Activated CD8-positive, alpha-beta T cell treated with anti-CD3 and anti-CD28 coated beads for 36 hours (primary cell): ENCODE results near the gene ATG2B. TPM values are rescaled to one million over a fixed set of nuclear protein-coding genes. Genes with fewer than 3 reads are reported as not detected.

Experiments used
- ATAC-seq: fragments of 200-7000 bp; cut with Tn5 transposase; one replicate; pipeline ENCODE4 v1.10.0; 2021; ENCODE audit warnings: mild to moderate bottlenecking, moderate library complexity
- CTCF ChIA-PET: fragments of 350-600 bp; sonication (Branson Sonifier 250); formaldehyde crosslinking; loops from one replicate; lab custom pipeline; 2021; ENCODE audit warnings: antibody characterized with exemption; lab: Charles Lee
- POLR2A ChIA-PET: fragments of 350-600 bp; sonication (Branson Sonifier 250); formaldehyde crosslinking; loops from one replicate; lab custom pipeline; 2021; ENCODE audit warnings: antibody characterized with exemption; lab: Charles Lee
- DNase-seq: peaks from one replicate; pipeline ENCODE4 v3.0.0-alpha.2; 2020
- H3K27ac Mint-ChIP-seq: one replicate; pipeline ENCODE4 v1.8.0; 2021; ENCODE audit warnings: mild to moderate bottlenecking, mixed read lengths
- H3K27me3 Mint-ChIP-seq: one replicate; pipeline ENCODE4 v1.8.0; 2021; ENCODE audit warnings: mixed read lengths
- H3K36me3 Mint-ChIP-seq: one replicate; pipeline ENCODE4 v1.8.0; 2021; ENCODE audit warnings: low read depth, mixed read lengths
- H3K4me1 Mint-ChIP-seq: one replicate; pipeline ENCODE4 v1.8.0; 2021; ENCODE audit warnings: low read depth, mixed read lengths
- H3K4me3 Mint-ChIP-seq: one replicate; pipeline ENCODE4 v1.8.0; 2021; ENCODE audit warnings: mild to moderate bottlenecking, moderate library complexity, mixed read lengths
- H3K9me3 Mint-ChIP-seq: one replicate; pipeline ENCODE4 v1.8.0; 2021; ENCODE audit warnings: mixed read lengths
- intact Hi-C: fragments of 100-400 bp; cut with micrococcal nuclease; formaldehyde crosslinking; loops from one replicate; pipeline ENCODE4 v1.10.0; 2022
- total RNA-seq, 2 experiments: library from RNA; stranded (reverse); gene quantifications; one replicate each; pipeline ENCODE4 v1.2.3, GENCODE V29; 2021
- TF ChIP-seq, protein P1 (sequence below): fragments of 200-600 bp; IDR thresholded peaks from one replicate; pipeline ENCODE4 v1.8.0; 2022; ENCODE audit warnings: antibody characterized with exemption, mild to moderate bottlenecking

Gene ATG2B
- total RNA-seq, 2 experiments from 2014 or later: 12.9 to 13.3 TPM

DNA sequence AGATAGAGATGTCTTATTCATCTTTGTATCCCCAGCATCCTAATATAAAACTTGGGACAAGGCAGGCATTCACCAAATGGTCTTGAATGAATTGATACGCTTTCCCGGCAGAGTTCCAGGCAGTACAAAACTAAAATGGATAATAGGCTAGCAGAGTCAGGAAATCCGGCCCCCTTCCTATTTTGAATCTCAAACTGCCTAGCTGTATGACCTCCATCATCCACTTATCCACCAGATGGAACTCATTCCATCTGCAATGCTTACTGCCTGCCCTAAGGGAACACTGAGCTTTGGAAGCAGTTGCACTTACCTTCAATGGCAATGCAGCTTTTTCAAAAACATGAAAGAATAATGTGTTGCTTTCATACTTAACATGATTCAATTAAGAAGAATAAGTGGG lies 63.7 kb downstream of the ATG2B start:
- no peak overlapping the region for H3K27ac Mint-ChIP-seq

DNA sequence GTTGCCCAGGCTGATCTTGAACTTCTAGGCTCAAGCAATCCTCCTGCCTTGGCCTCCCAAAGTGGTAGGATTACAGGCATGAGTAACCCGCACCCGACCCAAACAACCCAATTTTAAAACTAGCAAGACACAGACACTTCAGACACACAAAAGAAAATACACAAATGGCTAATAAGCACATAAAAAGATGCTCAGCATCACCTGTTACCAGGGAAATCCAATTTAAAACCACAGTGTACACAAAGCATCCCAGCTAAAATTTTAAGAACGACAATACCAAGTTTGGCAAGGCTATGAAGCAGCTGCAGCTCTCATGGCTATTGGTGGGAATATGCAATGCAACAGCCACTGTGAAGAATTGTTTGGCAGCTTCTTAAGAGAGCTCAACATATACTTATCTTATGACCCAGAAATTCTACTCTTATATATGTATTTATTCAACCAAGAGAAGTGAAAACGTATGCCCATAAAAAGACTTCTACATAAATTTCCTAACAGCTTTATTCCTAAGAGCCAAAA lies 65.1 kb downstream of the ATG2B start:
- no peaks in the 10 kb centered on the region for H3K4me1 Mint-ChIP-seq
- CTCF ChIA-PET: interaction anchor here (0.8 to 2.6 kb wide), 8 partner anchors 11 to 197 kb away, joined by 3 to 11 read pairs (median 3); no protein-coding TSS in a partner anchor
- no peaks in the 10 kb centered on the region for H3K9me3 Mint-ChIP-seq
- no peak overlapping the region for H3K4me3 Mint-ChIP-seq
- intact Hi-C loops: loop anchor here (2.0 kb wide), 1 partner anchor 127 kb away; no protein-coding TSS in a partner anchor
- no peak for ATAC-seq
- H3K36me3 Mint-ChIP-seq: no peaks in the 10 kb centered on the region
- POLR2A ChIA-PET: no interaction called here
- no peaks in the 10 kb centered on the region for H3K27me3 Mint-ChIP-seq
- no peak for DNase-seq
- TF ChIP-seq, protein P1, sequence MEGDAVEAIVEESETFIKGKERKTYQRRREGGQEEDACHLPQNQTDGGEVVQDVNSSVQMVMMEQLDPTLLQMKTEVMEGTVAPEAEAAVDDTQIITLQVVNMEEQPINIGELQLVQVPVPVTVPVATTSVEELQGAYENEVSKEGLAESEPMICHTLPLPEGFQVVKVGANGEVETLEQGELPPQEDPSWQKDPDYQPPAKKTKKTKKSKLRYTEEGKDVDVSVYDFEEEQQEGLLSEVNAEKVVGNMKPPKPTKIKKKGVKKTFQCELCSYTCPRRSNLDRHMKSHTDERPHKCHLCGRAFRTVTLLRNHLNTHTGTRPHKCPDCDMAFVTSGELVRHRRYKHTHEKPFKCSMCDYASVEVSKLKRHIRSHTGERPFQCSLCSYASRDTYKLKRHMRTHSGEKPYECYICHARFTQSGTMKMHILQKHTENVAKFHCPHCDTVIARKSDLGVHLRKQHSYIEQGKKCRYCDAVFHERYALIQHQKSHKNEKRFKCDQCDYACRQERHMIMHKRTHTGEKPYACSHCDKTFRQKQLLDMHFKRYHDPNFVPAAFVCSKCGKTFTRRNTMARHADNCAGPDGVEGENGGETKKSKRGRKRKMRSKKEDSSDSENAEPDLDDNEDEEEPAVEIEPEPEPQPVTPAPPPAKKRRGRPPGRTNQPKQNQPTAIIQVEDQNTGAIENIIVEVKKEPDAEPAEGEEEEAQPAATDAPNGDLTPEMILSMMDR: no peak
- H3K27ac Mint-ChIP-seq: no peak overlapping the region

More for the DNA sequence above, 63.7 kb downstream of the ATG2B start:
- H3K4me1 Mint-ChIP-seq: no peaks in the 10 kb centered on the region
- H3K27me3 Mint-ChIP-seq: no peaks in the 10 kb centered on the region
- intact Hi-C loops: no loop called here
- DNase-seq: no peak
- no peaks in the 10 kb centered on the region for H3K36me3 Mint-ChIP-seq
- CTCF ChIA-PET: interaction anchor here (1.2 to 1.8 kb wide), 3 partner anchors 23 to 201 kb away, joined by 3 to 5 read pairs (median 4); no protein-coding TSS in a partner anchor
- no peak for ATAC-seq
- no peak overlapping the region for H3K4me3 Mint-ChIP-seq
- POLR2A ChIA-PET: no interaction called here
- H3K9me3 Mint-ChIP-seq: no peaks in the 10 kb centered on the region
- TF ChIP-seq, protein P1: no peak

DNA sequence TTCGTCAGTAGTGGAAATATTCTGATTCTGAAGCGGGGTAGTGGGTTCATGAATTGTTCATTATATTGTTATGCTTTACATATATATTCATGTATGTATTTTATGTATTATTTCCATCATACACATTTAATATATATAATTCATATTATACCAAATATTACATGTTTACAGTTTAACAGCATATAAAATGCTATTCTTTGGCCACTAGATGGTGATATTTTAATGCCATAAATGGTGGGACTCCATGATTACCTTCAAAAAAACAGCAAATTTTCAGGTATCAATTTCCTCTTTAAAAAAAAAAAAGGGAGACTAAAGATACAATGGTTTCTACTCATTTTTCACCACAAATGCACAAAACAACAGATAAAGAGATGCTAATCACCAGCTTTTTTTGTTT lies 66.1 kb downstream of the ATG2B start:
- DNase-seq: no peak
- Mint-ChIP-seq H3K27ac (no peak overlapping the region), H3K4me1 (no peaks in the 10 kb centered on the region), H3K9me3 (no peaks in the 10 kb centered on the region), H3K27me3 (no peaks in the 10 kb centered on the region), H3K36me3 (no peaks in the 10 kb centered on the region), H3K4me3 (no peak overlapping the region)
- ChIA-PET POLR2A (interaction anchor here (1.2 kb wide), 1 partner anchor 17 kb away, joined by 3 read pairs; no protein-coding TSS in a partner anchor), CTCF (interaction anchor here (0.9 to 2.6 kb wide), 7 partner anchors 12 to 121 kb away, joined by 3 to 11 read pairs (median 3); no protein-coding TSS in a partner anchor)
- ATAC-seq: no peak
- intact Hi-C loops: loop anchor here (2.0 kb wide), 1 partner anchor 128 kb away; no protein-coding TSS in a partner anchor
- TF ChIP-seq, protein P1: peak; percentile 42

DNA sequence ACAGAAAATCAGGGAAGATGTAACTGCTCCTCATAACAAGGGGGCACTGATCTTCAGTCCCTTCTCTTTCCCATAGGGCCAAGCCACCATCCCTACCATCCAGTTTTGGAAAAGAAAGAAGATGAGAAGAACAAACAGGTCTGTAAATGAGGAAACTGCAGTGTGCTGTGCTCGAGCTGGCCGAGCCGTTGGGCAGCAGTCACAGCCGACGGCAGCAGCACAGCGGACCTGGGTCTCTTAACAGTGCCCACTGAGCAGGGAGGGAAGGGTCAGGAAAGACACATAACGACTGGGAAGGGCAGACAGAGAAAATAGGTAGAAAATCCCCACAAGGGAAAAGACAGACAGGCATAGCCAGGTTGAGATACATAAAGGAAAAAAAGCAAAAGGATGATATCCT lies 68.9 kb downstream of the ATG2B start:
- TF ChIP-seq, protein P1: no peak
- DNase-seq (no peak), ATAC-seq (no peak)
- Mint-ChIP-seq H3K4me3 (no peak overlapping the region), H3K36me3 (peaks cover 4% of the 10 kb centered on the region), H3K4me1 (no peaks in the 10 kb centered on the region), H3K27ac (no peak overlapping the region), H3K9me3 (no peaks in the 10 kb centered on the region), H3K27me3 (no peaks in the 10 kb centered on the region)
- intact Hi-C loops: no loop called here
- CTCF ChIA-PET: interaction anchor here (1.6 kb wide), 1 partner anchor 50 kb away, joined by 4 read pairs; no protein-coding TSS in a partner anchor
- POLR2A ChIA-PET: no interaction called here

DNA sequence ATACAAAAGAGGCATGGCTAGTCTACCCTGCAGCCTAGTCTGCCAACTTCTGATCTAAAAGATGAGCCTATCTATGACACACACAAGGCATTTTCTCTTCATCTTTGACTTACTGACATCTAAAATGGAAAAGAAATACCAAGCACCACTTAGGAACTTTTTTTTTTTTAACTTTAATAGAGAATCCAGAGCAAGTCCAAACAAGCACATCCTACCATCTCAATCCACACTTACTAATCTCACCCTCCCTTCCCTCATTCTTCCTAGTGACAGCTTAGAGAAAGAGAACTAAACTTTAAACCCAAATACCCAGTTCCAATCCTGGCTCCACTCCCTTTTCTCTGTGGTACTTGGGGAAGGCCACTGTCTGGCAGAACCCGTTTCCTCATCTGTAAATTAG lies 75.3 kb downstream of the ATG2B start:
- ATAC-seq: no peak

More for the DNA sequence above, 75.3 kb downstream of the ATG2B start:
- TF ChIP-seq, protein P1: no peak
- ChIA-PET CTCF (interaction anchor here (4.9 kb wide), 1 partner anchor 13 kb away, joined by 27 read pairs; no protein-coding TSS in a partner anchor), POLR2A (interaction anchor here (0.6 kb wide), 1 partner anchor 1731 kb away, joined by 3 read pairs; no protein-coding TSS in a partner anchor)
- intact Hi-C loops: no loop called here
- Mint-ChIP-seq H3K27ac (no peak overlapping the region), H3K27me3 (no peaks in the 10 kb centered on the region), H3K4me3 (no peak overlapping the region), H3K4me1 (no peaks in the 10 kb centered on the region), H3K36me3 (peaks cover 15% of the 10 kb centered on the region), H3K9me3 (no peaks in the 10 kb centered on the region)
- no peak for DNase-seq
